GM19395 (cell line): ENCODE results near the gene MSL1.

ENCODE experiments used
- ATAC-seq: cut with Tn5 transposase; IDR thresholded peaks from one replicate; pipeline ENCODE4 v1.9.1; 2021; ENCODE audit warnings: mild to moderate bottlenecking, moderate library complexity; ENCODE audit not compliant: unreplicated experiment

Gene MSL1

DNA sequence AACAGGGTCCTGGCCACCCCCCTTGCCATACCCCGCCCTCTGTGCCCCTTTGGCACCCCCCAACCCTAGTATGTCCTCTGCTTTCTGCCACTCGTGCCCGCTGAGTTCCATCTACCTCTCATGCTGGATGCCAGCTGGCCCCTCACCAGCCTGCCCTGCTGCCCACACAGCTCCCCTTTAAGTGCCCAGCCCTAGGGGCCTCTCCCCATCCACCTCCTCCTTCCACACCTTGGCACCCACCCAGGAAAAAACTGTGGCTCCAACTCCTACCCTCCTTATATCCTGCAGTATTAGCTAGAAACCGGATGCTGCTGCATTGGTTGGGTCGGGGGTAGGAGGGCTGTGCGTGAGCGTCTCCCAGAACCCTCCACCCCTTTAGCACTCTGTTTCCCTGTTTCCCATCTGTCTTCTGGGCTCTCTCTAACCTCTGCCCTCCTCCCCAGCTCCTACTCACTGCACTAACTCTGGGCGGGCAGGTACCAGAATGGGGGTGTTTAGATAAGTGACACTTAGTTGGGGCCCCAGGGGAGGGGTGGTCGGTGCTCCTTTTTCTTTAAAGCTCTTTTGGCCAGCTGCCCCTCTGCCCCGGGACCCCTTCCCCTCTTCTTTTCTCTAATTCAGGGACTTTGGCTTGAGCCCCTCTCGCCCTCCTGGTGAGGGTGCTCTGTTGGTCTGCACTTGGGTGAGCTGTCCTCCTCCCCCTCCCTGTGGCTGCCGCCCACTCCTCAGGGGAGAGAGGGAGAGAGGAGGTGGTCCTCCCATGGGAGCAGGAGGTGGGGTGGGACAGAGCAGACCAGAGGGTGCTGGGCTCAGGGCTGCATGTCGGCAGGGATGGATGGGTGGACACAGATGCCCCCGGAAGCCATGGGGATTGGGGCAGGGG is 31.3 kb upstream of the MSL1 start:
- ATAC-seq = no peak

DNA sequence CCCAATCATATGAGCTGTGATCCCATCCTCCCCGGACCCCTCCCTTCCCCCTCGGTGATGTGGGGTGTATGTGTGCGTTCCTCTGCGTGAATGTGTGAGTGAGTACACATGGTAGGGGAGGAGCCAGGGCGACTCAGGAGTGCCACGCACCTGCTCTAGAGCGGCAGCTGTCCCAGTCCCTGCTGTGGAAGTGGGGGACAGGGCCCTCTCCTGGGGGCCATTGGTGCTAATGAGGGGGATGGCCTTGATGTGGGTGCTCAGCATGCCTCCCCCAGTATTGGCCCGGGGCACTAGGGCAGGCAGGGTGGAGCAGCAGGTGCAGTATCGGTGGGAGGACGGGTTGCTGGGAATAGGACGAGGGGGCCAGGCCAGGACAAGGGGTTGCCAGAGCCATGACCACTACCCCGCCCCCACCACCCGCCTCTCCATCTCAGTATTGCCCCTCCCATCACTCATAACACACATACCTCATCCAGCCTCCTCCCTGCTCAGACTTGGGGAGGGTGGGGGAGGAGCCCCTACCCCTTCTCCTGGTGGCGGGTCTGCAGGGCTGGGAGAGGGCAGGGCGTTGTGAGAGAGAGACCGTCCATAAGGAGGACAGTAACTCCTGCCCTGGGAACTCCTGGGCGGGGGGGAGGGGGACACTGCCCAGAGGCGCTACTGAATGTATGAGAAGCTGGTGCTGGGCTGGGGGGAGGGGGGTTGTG is 29.9 kb upstream of the MSL1 start:
- no peak for ATAC-seq

DNA sequence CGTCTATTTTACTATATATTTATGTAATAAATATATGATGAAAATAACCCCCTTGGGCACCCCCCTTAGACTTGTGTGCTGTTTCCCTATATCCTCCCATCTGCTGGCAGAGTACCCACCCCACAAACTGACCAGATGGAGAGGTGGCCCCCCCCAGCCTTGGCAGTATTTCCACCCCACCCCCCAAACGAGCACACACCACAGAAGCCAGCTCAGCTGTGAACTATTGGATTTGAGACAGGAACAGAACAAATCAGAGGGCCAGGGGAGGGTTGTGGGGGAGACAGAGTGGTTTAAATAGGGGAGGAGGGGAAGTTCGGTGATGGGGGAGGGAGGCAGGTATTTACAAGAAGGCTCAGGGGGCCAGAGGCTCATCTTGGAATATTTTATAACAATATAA is 29.2 kb upstream of the MSL1 start:
- ATAC-seq = no peak

DNA sequence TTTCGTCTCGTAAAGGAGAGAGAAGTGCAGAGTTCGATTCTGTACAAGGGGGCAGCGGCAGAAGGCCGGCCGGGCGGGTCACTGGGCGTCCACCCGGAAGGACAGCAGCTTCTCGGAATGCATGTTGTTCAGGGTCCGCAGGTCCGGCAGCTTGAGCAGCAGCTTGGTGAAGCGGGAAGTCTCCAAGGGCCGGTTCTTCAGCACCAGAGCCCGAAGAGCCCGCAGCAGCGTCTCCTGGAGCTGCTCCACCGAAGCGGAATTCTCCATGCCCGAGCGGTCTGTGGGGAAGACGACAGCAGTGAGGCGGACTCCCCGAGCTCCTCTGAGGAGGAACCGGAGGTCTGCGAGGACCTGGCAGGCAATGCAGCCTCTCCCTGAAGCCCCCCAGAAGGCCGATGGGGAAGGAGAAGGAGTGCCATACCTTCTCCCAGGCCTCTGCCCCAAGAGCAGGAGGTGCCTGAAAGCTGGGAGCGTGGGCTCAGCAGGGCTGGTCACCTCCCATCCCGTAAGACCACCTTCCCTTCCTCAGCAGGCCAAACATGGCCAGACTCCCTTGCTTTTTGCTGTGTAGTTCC is 28.7 kb upstream of the MSL1 start:
- no peak for ATAC-seq

DNA sequence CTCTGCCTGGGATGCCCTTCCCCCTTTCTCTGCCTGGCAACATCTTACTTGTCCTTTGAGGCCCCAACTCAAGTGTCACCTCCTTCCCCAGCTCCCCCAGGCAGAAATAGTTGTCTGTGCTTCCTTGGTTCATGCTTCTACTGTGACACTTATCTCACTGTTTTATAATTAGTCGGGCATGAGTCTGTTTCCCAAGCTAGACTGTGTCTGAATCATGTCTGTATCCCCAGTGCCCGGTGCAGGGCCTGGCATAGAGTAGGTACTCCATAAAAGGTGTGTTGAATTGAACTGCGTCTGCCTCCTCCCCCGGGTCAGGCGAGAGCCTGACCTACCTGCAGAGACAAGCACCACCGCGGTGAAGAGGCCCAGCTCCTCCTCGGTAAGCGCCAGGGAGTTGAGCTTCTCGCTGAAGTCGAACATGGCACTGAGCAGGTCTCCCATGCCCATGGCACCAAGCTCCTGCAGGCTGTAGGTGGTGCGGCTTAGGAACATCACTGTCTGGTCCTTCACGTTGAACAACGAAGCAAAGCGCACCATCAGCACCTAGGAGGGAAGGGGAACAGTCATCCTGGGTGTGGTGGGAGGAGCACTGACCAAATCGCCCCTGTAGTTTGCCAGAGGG is 28.1 kb upstream of the MSL1 start:
- no peak for ATAC-seq

DNA sequence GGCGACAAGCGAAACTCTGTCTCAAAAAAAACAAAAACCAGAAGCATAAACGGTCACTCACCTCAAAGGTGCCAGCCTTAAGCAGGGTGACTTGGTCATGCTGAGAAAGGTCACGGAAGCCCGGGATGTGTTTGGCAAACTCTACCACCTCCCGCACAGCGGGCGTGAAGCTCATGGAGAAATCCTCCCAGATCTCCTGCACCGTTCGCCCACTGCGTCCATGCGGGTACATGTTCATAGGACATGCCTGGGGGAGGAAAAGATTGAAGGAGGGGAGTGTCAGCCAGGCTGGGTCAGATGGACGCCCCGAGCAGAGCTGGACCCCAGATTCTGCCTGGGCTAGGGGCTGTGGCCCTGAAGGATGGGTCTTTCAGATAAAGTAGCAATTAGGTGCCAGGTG is 26.9 kb upstream of the MSL1 start:
- no peak for ATAC-seq

DNA sequence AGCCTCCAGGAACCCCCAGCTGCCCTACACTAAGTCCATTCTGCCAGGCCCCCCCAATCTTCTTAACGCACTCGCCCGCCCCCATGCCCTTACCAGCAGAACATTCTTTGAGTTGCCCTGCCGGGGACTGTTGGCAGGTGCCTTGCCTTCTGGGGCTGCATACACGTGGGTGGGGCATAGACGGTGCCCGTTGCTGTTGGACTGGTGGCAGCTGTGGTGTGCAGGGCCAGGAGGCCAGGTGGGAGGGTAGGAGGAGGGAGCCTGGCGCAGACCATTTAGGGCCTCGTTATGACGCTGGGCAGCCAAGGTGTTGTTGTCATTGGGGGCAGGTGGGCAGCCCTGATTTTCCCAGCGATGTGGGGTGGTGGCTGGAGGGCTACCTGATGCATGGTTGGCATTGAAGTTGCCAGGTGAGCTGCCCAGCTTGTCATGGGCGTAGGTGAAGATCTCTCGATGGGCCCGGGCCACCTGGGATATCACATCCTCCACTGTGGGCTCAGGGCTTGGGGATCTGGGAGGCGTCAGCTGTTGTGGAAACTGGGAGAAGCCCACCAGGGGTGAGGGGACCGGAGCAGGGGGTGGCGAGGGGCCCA is 26.3 kb upstream of the MSL1 start:
- no peak for ATAC-seq

DNA sequence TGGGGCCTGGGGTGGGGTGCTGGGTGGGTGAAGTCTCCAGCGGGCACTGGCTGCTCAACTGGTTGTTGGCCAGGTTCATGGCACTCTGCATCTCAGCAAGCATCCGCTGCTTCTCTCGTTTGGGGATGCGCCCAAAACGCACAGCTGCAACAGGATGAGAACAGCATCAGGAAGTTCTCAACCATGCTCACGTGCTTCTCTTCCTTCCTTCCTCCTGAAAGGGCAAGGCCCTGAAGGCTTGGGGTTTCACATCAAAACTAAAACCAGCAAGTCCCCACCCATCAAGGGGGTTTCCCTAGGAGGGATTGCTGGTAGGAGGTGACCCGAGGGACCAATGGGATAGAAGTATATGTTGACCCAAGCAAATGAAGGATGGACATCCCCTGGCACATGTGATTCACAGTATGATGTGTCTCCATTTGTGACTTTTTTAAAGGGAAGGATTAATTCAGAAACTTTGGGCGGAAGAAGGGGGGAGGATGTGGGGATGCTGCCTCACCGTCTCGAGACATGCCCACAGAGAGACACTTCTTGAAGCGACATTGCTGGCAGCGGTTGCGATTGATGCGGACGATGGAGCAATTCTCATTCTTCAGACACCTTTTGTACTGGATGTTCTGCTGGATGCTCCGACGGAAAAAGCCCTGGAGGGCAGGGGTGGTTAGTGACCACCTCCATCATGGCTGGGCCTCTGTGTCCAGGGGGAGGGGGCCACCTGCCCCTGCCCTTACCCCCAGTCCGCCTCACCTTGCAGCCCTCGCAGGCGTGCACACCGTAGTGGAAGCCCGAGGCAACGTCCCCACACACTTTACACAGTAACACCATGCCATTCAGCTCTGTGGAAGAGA is 25.6 kb upstream of the MSL1 start:
- peak; percentile 54 for ATAC-seq

DNA sequence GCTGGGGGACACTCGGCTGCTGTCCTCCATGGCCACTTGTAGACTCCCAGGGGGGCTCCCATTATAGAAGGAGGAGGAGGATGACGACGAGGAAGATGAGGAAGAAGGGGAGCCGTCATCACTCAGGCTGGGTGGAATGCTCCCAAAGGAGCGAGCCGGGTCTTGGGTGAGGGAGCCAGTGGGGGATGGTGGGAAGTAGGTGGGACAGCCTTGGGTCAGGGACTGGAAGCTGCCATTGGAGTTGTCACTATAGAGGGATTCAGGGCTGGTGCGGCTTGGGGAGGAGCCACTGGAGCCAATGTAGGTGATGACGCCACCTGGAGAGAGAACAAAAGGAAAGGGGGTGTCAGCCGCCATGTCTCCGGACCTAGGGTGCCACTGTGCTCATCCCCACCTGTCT is 24.7 kb upstream of the MSL1 start:
- no peak for ATAC-seq

DNA sequence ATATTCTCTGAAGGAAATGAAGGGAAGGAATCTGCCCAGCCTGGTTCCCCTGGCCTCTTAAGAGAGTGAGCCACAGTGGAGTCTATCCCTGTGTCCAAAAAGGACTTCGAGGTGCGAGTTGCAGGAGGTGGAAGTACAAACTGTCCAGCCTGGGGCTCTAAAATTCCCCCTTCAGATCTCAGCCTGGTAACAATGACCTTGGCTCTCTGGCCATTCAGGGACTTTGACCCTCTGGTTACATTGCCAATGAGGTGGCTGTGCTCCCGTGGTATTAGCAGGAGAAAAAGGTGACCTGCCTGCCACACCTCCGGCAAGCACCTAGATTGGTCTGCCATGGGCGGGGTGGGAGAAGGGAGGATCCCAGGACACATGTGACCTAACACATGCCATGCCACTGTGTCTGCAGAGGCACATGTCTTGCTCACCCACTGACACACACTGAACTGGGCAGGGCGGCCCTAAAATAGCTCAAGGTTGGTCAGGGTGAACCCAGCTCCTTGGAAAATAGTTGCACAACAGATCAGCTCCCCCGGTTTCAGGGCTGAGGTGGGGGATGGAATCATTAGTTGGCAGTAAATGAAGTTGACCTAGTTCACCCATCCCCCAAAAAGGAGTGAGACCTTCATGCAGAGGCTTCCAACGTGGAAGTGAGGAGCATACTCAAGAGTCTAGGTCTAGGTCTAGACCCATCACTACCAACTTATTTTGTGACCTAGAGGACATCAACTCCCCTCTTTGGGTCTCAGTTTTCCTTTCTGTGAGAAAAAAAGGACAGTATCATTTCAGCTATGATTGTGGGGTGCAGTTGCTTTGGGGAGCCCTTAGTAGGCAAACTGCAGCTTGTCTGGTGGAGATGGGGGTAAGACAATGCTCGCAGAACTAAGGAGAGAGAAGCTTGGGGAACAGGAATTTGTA is 23.6 kb upstream of the MSL1 start:
- no peak for ATAC-seq

DNA sequence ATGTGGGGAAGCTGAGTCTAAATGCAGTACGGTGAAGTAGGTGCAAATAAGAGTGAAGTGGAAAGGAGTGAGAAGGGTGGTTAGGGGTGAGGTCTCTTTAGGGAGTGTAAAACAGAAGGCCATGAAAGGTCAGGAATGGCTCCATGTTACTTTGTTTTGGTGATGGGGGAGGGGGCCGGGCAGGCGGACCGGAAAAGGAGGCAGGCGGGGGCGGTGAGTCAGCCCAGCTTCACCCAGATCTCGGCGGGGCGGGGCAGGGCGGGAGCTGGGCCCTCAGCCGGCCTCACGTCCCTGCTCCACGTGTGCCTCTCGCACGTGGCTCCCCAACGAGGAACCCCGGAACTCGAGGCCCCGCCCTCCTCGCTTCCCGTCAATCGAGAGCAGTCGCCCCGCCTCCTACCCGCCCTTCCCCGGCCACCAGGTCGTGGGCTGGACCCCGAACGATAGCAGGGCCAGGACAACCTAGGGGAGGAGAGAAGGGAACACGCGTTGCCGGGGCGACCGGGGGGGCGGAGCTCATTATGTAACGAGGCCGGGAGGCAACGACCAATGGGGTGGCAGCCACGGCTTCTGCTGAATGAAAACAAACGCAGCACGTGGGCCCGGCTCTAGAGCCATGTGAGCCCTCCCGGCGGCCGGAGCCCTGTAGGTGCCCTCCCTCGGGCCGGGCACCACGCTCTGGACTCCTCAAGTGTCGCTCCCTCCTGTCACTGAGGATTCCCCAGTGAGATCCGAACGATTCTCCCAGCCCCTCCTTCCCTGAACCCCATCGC is 22.7 kb upstream of the MSL1 start:
- ATAC-seq = peak; percentile 55

DNA sequence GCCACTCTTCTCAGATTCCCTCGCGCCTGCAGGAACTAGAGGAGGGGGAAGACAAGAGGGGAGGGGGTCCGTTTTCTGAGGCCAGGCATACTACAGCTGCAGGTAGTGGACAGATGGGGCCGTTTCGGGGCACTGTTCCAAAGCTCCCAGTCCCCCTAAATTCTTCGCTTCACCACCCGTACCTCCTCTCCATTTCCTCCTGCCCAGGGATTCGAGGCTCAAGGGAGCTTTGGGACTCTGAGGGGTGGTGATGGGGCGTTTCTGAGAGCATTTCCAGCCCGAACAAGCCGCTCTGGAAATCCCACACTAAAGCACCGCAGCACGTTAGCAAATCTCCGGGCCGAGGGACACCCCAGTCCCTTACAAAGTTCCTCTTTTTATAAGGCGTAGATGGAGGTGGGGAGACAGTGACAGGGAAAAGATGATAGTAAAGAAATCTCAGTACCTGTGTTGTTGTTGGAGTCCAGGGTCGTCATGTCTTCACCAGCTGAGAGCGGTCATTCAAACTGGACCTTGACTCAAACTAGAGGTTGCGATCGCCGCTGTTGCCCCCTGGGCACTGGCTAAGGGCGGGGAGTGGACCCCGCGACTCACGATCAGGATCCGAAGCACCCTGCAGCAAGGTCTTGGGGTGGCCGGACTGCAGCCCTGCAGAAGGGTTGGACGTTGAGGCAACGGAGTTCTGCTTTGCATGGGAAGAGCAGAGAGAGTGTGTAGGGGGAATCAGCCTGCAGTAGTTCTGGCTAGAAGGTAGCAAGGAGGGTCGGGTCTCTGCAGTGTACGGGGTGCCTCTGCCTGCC is 22.0 kb upstream of the MSL1 start:
- no peak for ATAC-seq

DNA sequence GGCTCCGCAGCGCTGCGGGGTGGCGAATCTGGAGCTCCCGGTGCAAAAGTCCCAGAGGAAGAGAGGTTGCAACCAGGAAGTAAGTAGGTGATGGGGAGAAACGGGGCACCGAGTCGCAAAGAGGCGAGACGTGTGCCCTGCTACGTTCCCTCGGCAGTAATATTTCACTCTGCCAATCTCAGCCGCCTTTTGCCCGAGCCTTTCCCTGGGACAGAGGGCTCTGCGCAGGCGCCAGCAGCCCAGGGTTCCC is 21.4 kb upstream of the MSL1 start, which contains the start of gene NR1D1:
NR1D1 (minus strand) TSS at position 171 of the 250 bp plus-strand sequence. CDS start 495 bp downstream, outside the sequence.
- ATAC-seq = no peak

DNA sequence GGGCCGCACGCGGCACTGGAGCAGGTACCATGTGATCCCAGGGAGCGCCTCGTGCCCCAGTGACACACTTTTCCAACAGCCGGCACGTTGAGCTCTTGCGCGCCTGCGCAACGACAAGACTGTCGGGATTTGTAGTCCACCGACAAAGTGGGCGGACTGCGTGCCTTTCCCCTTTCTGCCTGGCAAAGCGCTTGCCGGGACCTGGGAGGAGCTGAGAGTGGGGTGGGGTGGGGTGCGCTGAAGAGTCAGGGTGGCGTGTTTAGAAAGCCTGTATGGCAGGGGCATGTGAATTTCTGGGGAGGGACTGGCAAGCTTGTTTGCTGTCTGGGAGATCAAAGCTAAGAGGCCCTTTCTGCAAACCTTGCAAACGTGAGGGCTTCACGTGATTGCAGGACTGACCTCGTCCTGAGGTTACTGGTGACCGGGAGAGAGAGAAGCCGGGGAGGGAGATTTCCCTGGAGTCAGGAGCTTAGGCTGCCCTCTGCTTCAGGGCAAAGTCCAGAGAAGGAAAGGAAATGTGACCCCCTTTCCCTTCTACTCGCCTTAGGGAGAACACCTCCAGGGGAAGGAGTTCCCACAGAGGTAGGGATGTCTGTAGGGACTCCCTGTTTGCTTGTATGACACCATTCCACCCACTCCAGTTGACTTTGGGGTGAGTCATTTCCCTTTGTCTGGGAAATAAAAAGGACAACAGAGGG is 21.0 kb upstream of the MSL1 start:
- no peak for ATAC-seq

DNA sequence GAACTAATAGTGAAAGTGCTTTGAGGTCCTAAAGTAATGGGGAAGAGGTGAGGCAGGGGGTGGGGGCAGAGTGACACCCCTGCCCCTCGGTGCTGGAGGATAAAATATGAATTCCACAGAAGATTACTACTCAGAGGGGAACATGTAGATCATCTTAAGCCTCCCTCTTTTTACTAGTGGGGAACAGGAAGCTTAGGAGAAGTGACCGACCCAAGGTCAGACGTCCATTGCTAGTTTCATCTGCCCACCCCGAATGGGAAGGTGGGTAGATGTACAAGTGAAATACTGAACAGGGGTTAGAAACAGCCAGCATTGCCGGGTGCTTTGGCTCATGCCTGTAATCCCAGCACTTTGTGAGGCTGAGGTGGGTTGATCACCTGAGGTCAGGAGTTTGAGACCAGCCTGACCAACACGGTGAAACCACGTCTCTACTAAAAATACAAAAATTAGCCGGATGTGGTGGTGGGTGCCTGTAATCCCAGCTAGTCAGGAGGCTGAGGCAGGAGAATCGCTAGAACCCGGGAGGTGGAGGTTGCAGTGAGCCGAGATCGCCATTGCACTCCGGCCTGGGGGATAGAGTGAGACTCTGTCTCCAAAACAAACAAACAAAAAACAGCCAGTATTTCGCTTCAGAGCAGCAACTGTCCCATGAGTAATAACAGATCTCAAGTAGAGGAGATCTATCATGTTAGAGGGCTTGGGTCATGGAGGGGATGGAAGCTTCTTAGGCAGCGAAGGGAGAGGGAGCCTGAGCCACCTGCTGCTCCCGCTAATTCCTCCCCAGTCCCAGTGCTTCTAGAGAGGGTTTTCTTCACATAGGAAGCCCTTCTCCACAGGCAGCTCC is 20.2 kb upstream of the MSL1 start:
- ATAC-seq = no peak

DNA sequence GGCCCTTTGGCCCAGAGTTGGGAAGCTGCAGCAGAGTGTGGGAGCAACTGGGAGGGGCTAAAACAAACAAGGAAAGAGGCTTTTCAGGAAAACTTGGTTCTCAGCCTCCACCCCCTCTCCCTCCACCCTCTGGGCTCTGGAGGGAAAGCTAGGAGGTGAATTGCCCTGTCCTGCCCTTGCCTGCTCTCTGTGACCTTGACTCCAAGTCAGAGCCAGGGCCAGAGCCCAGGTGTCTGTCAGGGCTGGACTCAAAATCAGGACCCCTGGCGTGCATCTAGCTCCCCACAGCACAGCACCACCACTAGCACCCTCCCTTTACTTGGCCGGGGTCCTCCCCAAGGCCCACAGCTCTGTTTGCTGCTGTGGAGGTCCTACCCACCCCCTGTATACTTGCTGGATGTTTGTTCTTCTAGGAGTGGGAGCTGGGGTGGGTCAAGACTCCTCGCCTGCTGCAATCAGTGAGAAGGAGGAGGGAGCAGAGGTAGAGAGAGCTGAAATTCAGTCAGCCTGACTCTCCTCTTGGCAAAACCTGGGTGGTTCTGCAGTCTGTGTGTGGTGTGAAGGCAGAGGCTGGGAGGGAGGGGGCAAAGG is 18.6 kb upstream of the MSL1 start:
- ATAC-seq = no peak
